HG03139 (cell line): Measurements from ENCODE around the gene LYL1.

Experiments used
- ATAC-seq: cut with Tn5 transposase; IDR thresholded peaks from one replicate; pipeline ENCODE4 v1.9.1; 2021; ENCODE audit not compliant: unreplicated experiment

LYL1 gene

GRCh38 chr19:13109361-13110098, 6.9 kb upstream of the LYL1 start:
- no peak for ATAC-seq

DNA sequence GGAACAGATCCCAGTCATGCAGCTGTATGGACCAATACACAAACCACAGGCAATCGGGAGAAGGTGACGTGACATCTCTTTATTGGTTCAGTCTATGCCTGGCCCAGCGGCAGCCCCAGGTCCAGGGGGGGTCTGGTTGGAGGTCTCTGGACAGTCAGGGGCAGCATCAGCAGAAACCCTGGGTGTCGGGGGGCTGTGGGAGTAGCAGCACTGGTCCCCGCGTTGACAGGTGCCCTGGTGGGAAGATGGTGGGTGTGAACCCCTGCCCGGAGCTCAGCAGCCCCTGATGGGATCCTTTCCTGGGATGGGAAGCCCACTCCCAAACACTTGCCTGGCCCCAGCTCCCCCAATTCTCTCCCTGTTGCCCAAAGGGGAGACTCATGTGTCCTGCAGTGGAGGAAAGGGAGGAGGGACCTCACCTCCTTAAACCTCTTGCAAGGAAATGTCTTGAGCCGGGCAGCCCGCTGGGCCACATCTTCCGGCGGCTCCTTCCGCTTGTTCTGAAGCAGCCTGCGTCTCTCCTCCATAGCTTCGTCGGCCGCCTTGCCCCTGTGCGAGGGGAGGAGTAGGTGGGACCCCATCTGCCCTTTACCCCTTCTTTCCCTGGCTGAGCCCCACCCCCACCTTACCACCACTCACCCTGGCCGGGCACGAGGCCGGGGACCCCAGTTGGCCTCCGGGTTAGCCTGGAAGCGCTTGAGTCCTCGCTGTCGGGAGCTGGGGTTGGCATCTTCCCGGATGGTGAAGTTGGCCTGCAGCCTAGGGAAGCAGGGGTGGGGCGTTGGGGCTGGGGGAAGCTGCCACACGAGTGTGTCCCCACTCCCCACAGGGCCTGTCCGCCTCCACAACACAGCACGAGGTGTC, 2.4 kb upstream of the LYL1 start:
- ATAC-seq = no peak

DNA sequence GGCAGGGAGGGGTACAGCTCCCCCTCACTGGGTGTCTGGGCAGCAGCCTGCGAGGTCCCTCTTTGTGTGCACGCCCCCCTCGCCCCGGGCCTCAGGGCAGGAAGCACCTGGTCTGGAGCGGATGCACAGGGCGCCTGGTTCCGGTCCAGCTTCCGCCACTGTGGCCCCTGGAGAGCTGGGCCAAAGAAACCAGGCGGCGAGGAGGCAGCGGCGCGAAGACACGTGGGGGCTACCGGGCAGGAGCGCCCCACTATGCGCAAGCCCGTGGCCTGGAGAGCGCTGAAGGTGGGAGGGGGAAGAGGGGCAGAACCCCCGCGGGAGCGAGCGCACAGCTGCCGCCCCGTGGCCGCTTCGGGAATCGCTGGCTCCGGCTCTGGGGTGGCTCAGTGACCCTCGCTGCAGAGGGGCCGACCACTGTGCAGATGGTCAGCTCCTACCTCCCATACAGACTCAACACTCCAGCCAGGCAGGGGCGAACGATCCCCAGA, 1.7 kb upstream of the LYL1 start:
- ATAC-seq = peak; percentile 25

- ATAC-seq = no peak
Measured at GRCh38 chr19:13103581-13104359, 1.1 kb upstream of the LYL1 start.

GRCh38 chr19:13102416-13102665, 317 bp downstream of the LYL1 start:
- ATAC-seq = no peak

- no peak for ATAC-seq
Measured at GRCh38 chr19:13101590-13102415, 855 bp downstream of the LYL1 start.

DNA sequence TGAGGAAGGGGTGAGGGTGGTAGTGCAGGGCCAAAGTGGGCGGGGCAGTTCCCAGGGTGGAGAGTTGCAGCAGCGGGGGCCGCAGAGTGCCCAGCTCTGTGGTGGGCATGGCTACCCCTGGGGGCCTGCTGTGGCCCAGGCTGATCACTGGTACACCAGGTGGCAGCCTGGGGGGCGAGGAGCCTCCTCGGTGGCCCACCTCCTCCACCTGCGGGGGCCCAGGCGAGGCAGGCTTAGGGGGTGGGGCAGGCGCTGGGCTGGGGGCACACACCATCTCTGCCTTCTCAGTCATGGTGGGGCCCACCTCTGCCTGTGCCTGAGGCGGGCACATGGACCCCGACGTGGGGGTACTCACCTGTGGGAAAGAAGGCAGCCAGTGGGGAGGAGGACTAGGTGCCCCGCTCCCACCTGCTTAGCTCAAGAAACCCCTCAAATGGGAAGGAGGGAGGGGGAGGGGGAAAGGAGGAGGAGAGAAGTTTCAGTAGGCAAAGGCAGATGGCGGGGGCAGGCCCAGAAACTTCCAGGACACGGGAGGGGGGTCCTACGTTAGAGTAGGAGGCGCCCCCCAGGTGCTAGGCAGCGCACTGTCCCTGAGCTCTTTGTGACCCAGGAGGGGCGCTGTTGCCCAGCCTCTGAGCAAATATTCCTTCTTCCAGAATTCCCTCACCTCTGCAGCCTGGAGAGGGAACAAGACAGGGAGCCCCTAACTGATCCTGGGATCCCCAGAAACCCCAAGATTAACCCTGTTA, 1.6 kb downstream of the LYL1 start:
- no peak for ATAC-seq

- no peak for ATAC-seq
Measured at GRCh38 chr19:13100031-13100588, 2.5 kb downstream of the LYL1 start.

- ATAC-seq = no peak
Measured at GRCh38 chr19:13099073-13099999, 3.3 kb downstream of the LYL1 start.

- ATAC-seq = no peak
Measured at GRCh38 chr19:13098277-13099072, 4.2 kb downstream of the LYL1 start.

DNA sequence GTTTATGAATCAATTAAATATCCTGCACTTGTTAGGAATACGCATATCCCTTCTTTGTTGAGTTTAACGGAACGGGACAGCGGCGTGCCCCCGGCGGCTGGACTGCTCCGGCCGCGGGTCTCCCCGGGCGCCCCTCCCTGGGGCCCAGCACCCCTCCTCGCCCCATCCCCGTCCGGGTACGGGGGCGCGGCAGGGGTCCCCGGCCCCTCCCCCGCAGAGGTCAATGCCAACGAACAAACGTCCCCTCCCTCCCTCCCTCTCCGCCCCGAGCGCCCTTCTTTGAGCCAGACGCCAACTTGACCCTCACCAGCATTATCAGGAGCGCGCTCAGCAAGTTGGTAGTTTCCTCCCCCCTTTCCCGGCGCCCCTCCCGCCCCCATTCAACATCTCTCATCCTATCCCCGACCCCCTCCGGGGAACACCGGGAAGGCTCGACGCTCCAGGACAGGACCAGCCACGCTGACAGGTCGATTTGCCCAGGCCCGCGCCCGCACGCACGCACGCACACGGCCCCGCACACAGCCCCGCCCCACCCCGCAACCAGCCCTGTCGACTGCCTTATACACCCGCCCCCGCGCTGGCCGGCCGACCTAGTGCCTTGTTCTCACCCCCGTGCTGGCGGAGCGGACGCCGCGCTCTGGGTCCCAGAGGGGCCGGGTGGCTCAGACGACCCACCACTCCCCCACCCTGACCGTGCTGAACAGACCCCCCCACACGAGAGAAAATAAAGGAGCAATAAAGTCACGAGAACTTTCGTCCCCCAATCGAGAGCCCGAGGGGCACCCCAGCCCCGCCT, 5.0 kb downstream of the LYL1 start:
- ATAC-seq = no peak

DNA sequence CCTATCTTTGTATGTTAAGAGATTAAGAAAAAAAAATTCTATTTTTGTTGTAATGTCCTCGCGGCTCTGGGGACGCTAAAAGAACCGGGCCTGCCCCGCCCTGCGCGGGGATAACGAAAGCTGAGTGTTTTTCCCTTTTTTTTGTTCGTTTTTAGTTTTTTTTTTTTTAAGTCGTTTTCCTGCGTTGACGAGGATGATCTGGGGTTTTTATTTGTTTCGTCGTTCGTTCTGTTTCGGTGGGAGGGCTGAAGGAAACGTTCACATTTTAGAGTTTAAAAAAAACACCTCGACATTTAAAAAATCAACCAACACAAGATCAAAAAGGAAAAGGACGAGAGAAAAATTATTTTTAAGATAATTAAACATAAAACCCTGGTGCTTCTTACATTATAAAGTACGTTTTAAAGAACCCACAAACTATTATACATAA, 5.6 kb downstream of the LYL1 start:
- no peak for ATAC-seq

- no peak for ATAC-seq
Measured at GRCh38 chr19:13095934-13096927, 6.4 kb downstream of the LYL1 start.

DNA sequence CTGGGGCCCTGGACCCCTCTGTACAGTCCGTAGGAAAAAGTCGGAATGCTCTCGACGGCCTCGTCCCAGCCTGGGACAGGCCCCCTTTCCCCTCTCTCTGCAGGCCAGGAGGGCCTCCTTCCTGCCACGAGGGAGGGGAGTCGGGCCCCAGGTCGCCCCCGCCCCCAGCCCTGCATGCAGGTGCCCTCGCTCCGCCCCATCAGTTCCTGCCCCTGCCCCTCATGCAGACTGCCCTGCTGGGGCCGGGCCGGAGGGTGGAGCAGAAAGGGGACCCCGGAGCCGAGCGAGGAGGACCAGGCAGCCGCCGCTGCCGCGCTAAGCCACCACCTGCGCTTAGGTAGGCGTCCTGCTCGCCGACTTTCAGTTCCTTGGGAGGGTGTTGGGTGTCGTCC, 7.3 kb downstream of the LYL1 start:
- ATAC-seq = no peak

GRCh38 chr19:13094771-13095392, 7.8 kb downstream of the LYL1 start:
- ATAC-seq = no peak
